H1 (cell line): Measurements from ENCODE around the gene SPATS2L. TPM values are rescaled to one million over a fixed set of nuclear protein-coding genes. Genes with fewer than 3 reads are reported as not detected.

Experiments
- CTCF ChIA-PET: fragments of 300-600 bp; sonication (Branson Sonifier 250); formaldehyde crosslinking; loops from one replicate; lab custom pipeline; 2021; ENCODE audit not compliant: partially characterized antibody; lab: Charles Lee
- POLR2A ChIA-PET: fragments of 300-600 bp; sonication (Branson Sonifier 250); formaldehyde crosslinking; loops from one replicate; lab custom pipeline; 2021; ENCODE audit warnings: inconsistent platforms; ENCODE audit not compliant: partially characterized antibody; lab: Charles Lee
- DNase-seq, 2 experiments: peaks; one replicate each; pipeline versions ENCODE4 v3.0.0 to v3.0.0-alpha.2; 2010 to 2022; ENCODE audit warnings: low spot score in 2 of 2, low read depth in 1 of 2, mixed read lengths in 1 of 2
- FAIRE-seq: peaks from 2 replicates; lab custom pipeline; 2011; peaks lifted over from hg19 to GRCh38; lab: Jason Lieb, UNC
- H2AFZ ChIP-seq: 2 replicates; pipeline ENCODE4 v1.8.1; 2012; ENCODE audit warnings: low read length, inconsistent platforms
- H2AK5ac ChIP-seq: 2 replicates; pipeline ENCODE4 v1.6.1; 2013; ENCODE audit warnings: low read depth, low read length
- H2BK120ac ChIP-seq: replicated peaks from 2 replicates; pipeline ENCODE3; 2013; ENCODE audit warnings: low read depth, low read length, inconsistent platforms
- H2BK12ac ChIP-seq: 2 replicates; pipeline ENCODE4 v1.6.1; 2013; ENCODE audit warnings: low read depth, low read length
- H2BK15ac ChIP-seq: 2 replicates; pipeline ENCODE4 v1.6.1; 2013; ENCODE audit warnings: low read length
- H2BK20ac ChIP-seq: 2 replicates; pipeline ENCODE4 v1.6.1; 2013; ENCODE audit warnings: low read length
- H2BK5ac ChIP-seq: 2 replicates; pipeline ENCODE4 v1.6.1; 2013; ENCODE audit warnings: low read depth, low read length
- H3K14ac ChIP-seq: 2 replicates; pipeline ENCODE4 v1.6.1; 2013; ENCODE audit warnings: inconsistent platforms; ENCODE audit not compliant: insufficient read length
- H3K18ac ChIP-seq: 2 replicates; pipeline ENCODE4 v1.6.1; 2013; ENCODE audit warnings: low read length; ENCODE audit errors: extremely low read depth
- H3K23ac ChIP-seq: 2 replicates; pipeline ENCODE4 v1.6.1; 2013; ENCODE audit warnings: inconsistent platforms; ENCODE audit not compliant: insufficient read length
- H3K23me2 ChIP-seq: 2 replicates; pipeline ENCODE4 v1.6.1; 2013; ENCODE audit warnings: low read depth, low read length
- H3K27ac ChIP-seq: 2 replicates; pipeline ENCODE4 v1.6.1; 2011; ENCODE audit warnings: low read depth, low read length, inconsistent platforms
- H3K27me3 ChIP-seq, 4 experiments: replicated peaks in 1 of 4; 1 replicate in 1 of 4; 2 replicates in 3 of 4; pipeline versions ENCODE4 v1.6.1 to v1.8.1; 2011 to 2013; ENCODE audit warnings: low read length in 3 of 4, mild to moderate bottlenecking in 3 of 4, inconsistent platforms in 2 of 4, mixed read lengths in 2 of 4, moderate library complexity in 1 of 4; ENCODE audit not compliant: control insufficient read depth in 3 of 4, insufficient read depth in 3 of 4; ENCODE audit errors: extremely low read depth in 1 of 4
- H3K36me3 ChIP-seq, 4 experiments: 2 replicates each; pipeline versions ENCODE4 v1.6.1 to v1.8.1; 2011 to 2013; ENCODE audit warnings: mild to moderate bottlenecking in 4 of 4, low read length in 3 of 4, moderate library complexity in 2 of 4, control low read depth in 1 of 4, inconsistent platforms in 1 of 4; ENCODE audit not compliant: insufficient read depth in 4 of 4, control insufficient read depth in 2 of 4
- H3K4ac ChIP-seq: replicated peaks from 2 replicates; pipeline ENCODE3; 2013; ENCODE audit warnings: low read length, low read depth, mixed read lengths, inconsistent platforms; ENCODE audit not compliant: insufficient read length
- H3K4me1 ChIP-seq, 4 experiments: replicated peaks in 1 of 4; 1 replicate in 1 of 4; 2 replicates in 3 of 4; pipeline versions ENCODE4 v1.6.1 to v1.8.1; 2011 to 2013; ENCODE audit warnings: low read length in 3 of 4, inconsistent platforms in 2 of 4, mixed read lengths in 1 of 4; ENCODE audit not compliant: insufficient read depth in 4 of 4, control insufficient read depth in 3 of 4
- H3K4me2 ChIP-seq, 2 experiments: 2 replicates each; pipeline versions ENCODE4 v1.6.1 to v1.8.1; 2011 to 2013; ENCODE audit warnings: low read depth in 2 of 2, low read length in 2 of 2, control low read depth in 1 of 2, inconsistent platforms in 1 of 2, mild to moderate bottlenecking in 1 of 2; ENCODE audit not compliant: insufficient read depth in 1 of 2
- H3K4me3 ChIP-seq, 4 experiments: fragments of 200-600, 300-600 bp in 1 of 4; sonication (generic), shearing (Covaris generic), sonication (Bioruptor Twin) in 1 of 4; 2 replicates each; pipeline versions ENCODE4 v1.5.1 to v1.8.1; 2011 to 2016; ENCODE audit warnings: low read length in 4 of 4, low read depth in 3 of 4, control low read depth in 2 of 4, inconsistent platforms in 2 of 4, mild to moderate bottlenecking in 2 of 4, mixed read lengths in 1 of 4, moderate library complexity in 1 of 4; ENCODE audit not compliant: insufficient read depth in 2 of 4; ENCODE audit errors: extremely low read depth in 1 of 4
- H3K56ac ChIP-seq: replicated peaks from 2 replicates; pipeline ENCODE3; 2013; ENCODE audit warnings: low read depth, mild to moderate bottlenecking, mixed read lengths, low read length, inconsistent platforms; ENCODE audit not compliant: insufficient read length
- H3K79me1 ChIP-seq: 2 replicates; pipeline ENCODE4 v1.6.1; 2013; ENCODE audit warnings: low read depth, low read length, control low read depth
- H3K79me2 ChIP-seq, 2 experiments: 2 replicates each; pipeline versions ENCODE4 v1.6.1 to v1.8.1; 2012 to 2013; ENCODE audit warnings: low read length in 2 of 2, mild to moderate bottlenecking in 2 of 2, inconsistent platforms in 1 of 2; ENCODE audit not compliant: insufficient read depth in 2 of 2, control insufficient read depth in 1 of 2
- H3K9ac ChIP-seq, 4 experiments: replicated peaks in 1 of 4; 1 replicate in 1 of 4; 2 replicates in 3 of 4; pipeline versions ENCODE4 v1.6.1 to v1.8.1; 2011 to 2013; ENCODE audit warnings: low read depth in 3 of 4, low read length in 3 of 4, control low read depth in 2 of 4, mild to moderate bottlenecking in 2 of 4, moderate library complexity in 2 of 4, inconsistent platforms in 1 of 4; ENCODE audit errors: extremely low read depth in 1 of 4
- H3K9me3 ChIP-seq, 2 experiments: 2 replicates each; pipeline versions ENCODE4 v1.6.1 to v1.8.1; 2012 to 2013; ENCODE audit warnings: mild to moderate bottlenecking in 2 of 2, moderate library complexity in 2 of 2, control low read depth in 1 of 2, inconsistent platforms in 1 of 2, low read depth in 1 of 2, low read length in 1 of 2, mixed read lengths in 1 of 2; ENCODE audit not compliant: insufficient read depth in 2 of 2
- H4K20me1 ChIP-seq, 2 experiments: replicated peaks in 1 of 2; 2 replicates each; pipeline versions ENCODE3 to v1.8.1; 2011 to 2013; ENCODE audit warnings: inconsistent platforms in 2 of 2, low read length in 2 of 2, mild to moderate bottlenecking in 1 of 2; ENCODE audit not compliant: insufficient read depth in 2 of 2, control insufficient read depth in 1 of 2
- H4K5ac ChIP-seq: 2 replicates; pipeline ENCODE4 v1.6.1; 2013; ENCODE audit warnings: low read length, low read depth, mixed read lengths, inconsistent platforms; ENCODE audit not compliant: insufficient read length
- H4K8ac ChIP-seq: 2 replicates; pipeline ENCODE4 v1.8.0; 2013; ENCODE audit warnings: mild to moderate bottlenecking, moderate library complexity, low read length, inconsistent platforms; ENCODE audit not compliant: insufficient read depth; ENCODE audit errors: extremely low read depth
- H4K91ac ChIP-seq: replicated peaks from 2 replicates; pipeline ENCODE3; 2013; ENCODE audit warnings: low read length, mixed read lengths, inconsistent platforms; ENCODE audit not compliant: insufficient read length
- CREB1 ChIP-seq: IDR thresholded peaks from 2 replicates; pipeline ENCODE4 v1.6.1; 2012; ENCODE audit warnings: inconsistent platforms
- CTCF ChIP-seq, 3 experiments: IDR thresholded peaks; 1 replicate in 2 of 3; 2 replicates in 1 of 3; pipeline versions ENCODE4 v1.5.1 to v1.6.1; 2011; ENCODE audit warnings: low read length in 3 of 3, mild to moderate bottlenecking in 3 of 3, inconsistent platforms in 2 of 3, low read depth in 1 of 3, moderate library complexity in 1 of 3; ENCODE audit not compliant: insufficient read depth in 1 of 3; ENCODE audit errors: control extremely low read depth in 1 of 3
- EGR1 ChIP-seq: IDR thresholded peaks from 2 replicates; pipeline ENCODE4 v1.6.1; 2011; ENCODE audit warnings: low read depth, low read length, borderline replicate concordance
- MAX ChIP-seq: IDR thresholded peaks from 2 replicates; pipeline ENCODE4 v1.6.1; 2012; ENCODE audit warnings: inconsistent platforms
- POLR2A ChIP-seq, 2 experiments: IDR thresholded peaks; 1 replicate in 1 of 2; 2 replicates in 1 of 2; pipeline ENCODE4 v1.6.1; 2011; ENCODE audit warnings: low read depth in 2 of 2, low read length in 2 of 2, mild to moderate bottlenecking in 2 of 2; ENCODE audit errors: control extremely low read depth in 1 of 2
- WGBS, 2 experiments: shearing (Covaris generic) in 1 of 2; methylation state at CpG; one replicate each; pipeline versions ENCODE4 v1.1.6 to v1.1.7; 2013 to 2015; ENCODE audit warnings: low lambda C conversion rate in 2 of 2, mixed read lengths in 2 of 2, inconsistent platforms in 1 of 2, low coverage in 1 of 2, missing lambda C conversion rate in 1 of 2; ENCODE audit not compliant: insufficient replicate concordance in 2 of 2, insufficient coverage in 1 of 2, insufficient read length in 1 of 2; ENCODE audit errors: extremely low coverage in 1 of 2, missing lambda C conversion rate in 1 of 2; 5-methylcytosine and 5-hydroxymethylcytosine counted together
- polyA plus RNA-seq, 7 experiments: library from polyadenylated mRNA; depleted of rRNA in 3 of 7; stranded (reverse) in 5 of 7; unstranded in 2 of 7; fragments of >200 nt in 5 of 7; fragments of 200-250 nt in 2 of 7; gene quantifications; 1 replicate in 5 of 7; 2 replicates in 1 of 7; 4 replicates in 1 of 7; pipeline versions ENCODE4 v1.2.1 to v1.2.3, GENCODE V29; 2011 to 2013; ENCODE audit warnings: missing spikeins in 2 of 7, mixed read lengths in 2 of 7
- total RNA-seq: library from RNA; stranded (reverse); fragmentation: NEBNext Ultra II Directional; extraction: Animal tissue kit (Norgen Biotek cat#: 25700); gene quantifications from 2 replicates; pipeline ENCODE4 v1.2.1, GENCODE V29; 2021

The SPATS2L gene
- total and polyA plus RNA-seq, 2 of the 8 experiments (the other 6 are each of a cell fraction or from before 2014, with no cell fraction given) = 67.3 to 189 TPM

- no peak overlapping the region for H4K5ac ChIP-seq
- no peak overlapping the region for H2AFZ ChIP-seq
- no peak overlapping the region for H3K4me3 ChIP-seq
- H3K4ac ChIP-seq = no peak overlapping the region
- no peak overlapping the region for H2BK15ac ChIP-seq
- TF ChIP-seq CTCF (IDR thresholded peaks at IDR 0.05; ENCODE audit: control extremely low read depth in 1 of 3, insufficient read depth in 1 of 3, low read depth in 1 of 3, low read length in 3 of 3) (no peak), EGR1 (no peak), CREB1 (no peak), POLR2A (IDR thresholded peaks at IDR 0.05; ENCODE audit: control extremely low read depth in 1 of 2, low read depth in 2 of 2, low read length in 2 of 2) (0 out of 3 replicates have a peak, but pooled peaks of 1 of the 2 experiments have one; percentile 20), MAX (no peak)
- no peaks in the 10 kb centered on the region for H4K20me1 ChIP-seq
- peaks cover 0 to 20% (median 4%) of the 10 kb centered on the region in 4 experiments; a peak in 3 of 8 replicates for H3K36me3 ChIP-seq
- H3K23me2 ChIP-seq = no peaks in the 10 kb centered on the region
- no peak overlapping the region for H3K18ac ChIP-seq
- ChIA-PET POLR2A (no interaction called here), CTCF (interaction anchor here (0.8 to 1.8 kb wide), 5 partner anchors 8 to 424 kb away, joined by 3 to 6 read pairs (median 3); no protein-coding TSS in a partner anchor)
- WGBS, 2 experiments = 88% methylated on average over 19 of the region's 19 CpGs; no CpG with 5 or more reads in 1 of the 2 experiments
- H3K79me1 ChIP-seq = peaks cover 2% of the 10 kb centered on the region; the same call in 1 of the 2 replicates
- no peaks in the 10 kb centered on the region for H3K9me3 ChIP-seq
- H3K79me2 ChIP-seq = peaks cover 0 to 44% of the 10 kb centered on the region in 2 experiments; a peak in 2 of 4 replicates
- no peak overlapping the region for H2BK5ac ChIP-seq
- no peak overlapping the region for H2BK120ac ChIP-seq
- no peak overlapping the region for H3K23ac ChIP-seq
- H3K4me1 ChIP-seq = peaks cover 0 to 6% (median 1%) of the 10 kb centered on the region in 4 experiments; a peak in 3 of 7 replicates
- H3K27me3 ChIP-seq = no peaks in the 10 kb centered on the region
- no peak overlapping the region for H2AK5ac ChIP-seq
- no peak overlapping the region; the same call in 1 of the 2 replicates for H2BK12ac ChIP-seq
- H3K56ac ChIP-seq = no peak overlapping the region
- H2BK20ac ChIP-seq = no peak overlapping the region
- H4K8ac ChIP-seq = no peak overlapping the region; the same call in 1 of the 2 replicates
- no peak for FAIRE-seq
- H4K91ac ChIP-seq = no peak overlapping the region
- H3K4me2 ChIP-seq = no peak overlapping the region
- DNase-seq = no peak
- peak overlapping the region; percentile 34 for H3K14ac ChIP-seq
- no peak overlapping the region for H3K9ac ChIP-seq
- H3K27ac ChIP-seq = no peak overlapping the region
These were observed 102.2 kb downstream of the SPATS2L start for GRCh38 chr2:200408428-200409316.
